ENCODE data around the gene GFI1B.
"Not testable (repeated sequence)": the region's sequence is repeated elsewhere in the genome, so short reads cannot be mapped to it uniquely, and the experiment has no call there.

Gene GFI1B

DNA sequence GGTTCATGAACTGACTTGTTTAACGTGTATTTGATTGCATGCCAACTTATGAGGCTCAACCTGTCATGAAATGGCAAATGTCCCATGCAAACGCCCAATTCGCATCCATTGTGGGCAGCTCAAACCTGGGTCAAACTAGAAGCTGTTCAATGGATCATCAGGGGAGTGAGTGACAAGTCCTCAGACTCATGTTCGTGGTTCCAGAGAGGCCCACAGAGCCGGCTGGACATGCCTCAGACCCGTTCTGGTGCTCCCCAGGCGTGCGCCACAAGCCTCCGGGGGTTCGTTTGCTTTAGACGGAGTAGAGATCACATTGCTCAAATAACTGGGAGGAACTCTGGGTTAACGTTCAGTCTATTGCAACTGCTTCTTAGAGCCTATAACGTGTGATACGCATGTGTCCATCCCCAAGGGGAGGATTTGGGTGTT lies 15.0 kb downstream of the GFI1B start:
- DNase-seq: no peak

DNA sequence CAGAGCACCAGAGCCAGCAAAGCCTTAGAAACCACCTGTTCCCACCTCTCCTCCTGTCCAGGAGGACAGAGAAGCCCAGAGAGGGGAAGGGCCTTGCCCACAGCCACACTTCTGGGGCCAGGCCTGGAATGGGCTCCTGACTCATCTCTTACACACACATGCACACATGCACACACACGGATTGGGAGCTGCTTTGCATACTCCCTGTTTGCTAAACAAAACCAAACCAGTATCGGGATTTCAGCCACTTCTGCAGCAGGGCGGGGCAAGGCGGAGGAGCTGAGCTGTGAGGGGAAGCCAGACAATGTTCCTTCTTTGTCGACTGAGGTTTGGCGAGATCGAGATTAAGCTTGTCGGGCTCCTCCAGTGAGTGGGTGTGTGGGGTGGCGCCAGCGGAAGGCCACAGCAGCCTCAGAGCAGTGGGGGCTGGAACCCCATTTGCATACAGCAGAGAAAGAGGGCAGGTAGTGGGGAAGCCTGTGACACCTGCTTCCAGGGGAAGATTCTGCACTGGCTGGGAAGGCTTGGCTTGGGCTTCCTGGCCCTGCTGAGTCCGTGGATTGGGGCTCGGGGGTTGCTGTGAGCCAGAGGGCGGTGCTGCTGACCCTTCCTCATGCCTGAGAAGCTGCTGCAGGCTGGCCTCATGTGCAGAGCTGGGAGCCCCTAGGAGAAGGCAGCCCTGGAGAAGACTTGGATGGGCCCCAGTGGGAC lies 16.1 kb downstream of the GFI1B start:
- peak; percentile 17 for DNase-seq

- DNase-seq: no peak
Observed at GRCh38 chr9:132995121-132995420, 16.6 kb downstream of the GFI1B start.

DNA sequence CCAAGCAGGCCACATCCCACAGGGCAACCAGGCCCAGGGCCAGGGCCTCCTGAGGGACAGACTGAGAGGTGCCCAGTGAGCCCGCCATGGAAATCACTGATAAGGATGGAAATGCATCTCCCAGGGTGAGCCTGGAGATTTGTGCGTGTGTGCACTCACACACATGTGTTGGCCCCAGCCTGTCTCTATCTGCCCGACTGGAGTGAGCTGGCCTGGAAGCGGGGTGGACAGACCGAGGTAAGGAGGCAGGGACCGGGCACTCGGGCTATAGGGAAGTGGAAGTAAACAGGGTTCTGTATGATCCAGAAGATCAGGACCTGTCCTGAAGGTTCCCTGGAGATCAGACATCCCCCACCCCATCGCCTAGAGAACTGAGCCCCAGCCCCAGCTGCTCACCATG lies 17.4 kb downstream of the GFI1B start:
- no peak for DNase-seq

DNA sequence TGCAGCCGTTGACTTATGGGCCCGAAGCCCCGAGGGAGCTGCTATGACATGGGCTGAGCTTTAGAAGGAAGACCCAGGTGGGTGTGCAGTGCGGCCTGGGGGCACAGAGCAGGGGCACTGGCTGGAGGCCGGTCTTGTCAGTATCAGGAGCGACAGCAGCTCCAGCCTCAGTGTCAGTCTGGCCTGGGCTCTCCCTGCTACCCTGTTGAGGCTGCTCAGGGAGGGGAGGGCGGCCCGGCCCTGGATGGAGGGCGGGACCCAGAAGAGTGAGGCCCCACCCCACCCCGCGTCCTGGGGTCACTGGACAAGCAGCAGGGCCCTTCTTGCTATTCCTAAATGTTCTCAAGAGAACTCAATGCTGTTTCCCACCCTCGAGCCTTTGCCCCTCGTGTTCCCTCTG lies 18.0 kb downstream of the GFI1B start:
- no peak for DNase-seq

DNA sequence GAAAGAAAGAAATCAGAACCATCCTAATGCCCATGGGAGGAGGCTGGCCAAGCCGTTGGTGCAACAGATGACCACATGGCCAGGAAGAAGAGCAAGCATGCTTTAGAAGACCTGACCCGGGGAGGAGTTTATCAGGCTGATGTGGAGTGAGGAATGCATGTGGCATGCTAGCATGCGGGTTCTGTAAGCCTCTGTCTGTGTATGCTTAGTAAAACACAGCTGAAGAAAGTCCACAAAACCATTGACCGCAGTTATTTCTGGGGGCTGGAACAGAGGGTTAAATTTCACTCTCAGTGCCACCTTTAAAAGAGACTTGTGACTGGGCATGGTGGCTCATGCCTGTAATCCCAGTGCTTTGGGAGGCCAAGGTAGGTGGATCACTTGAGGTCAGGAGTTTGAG lies 19.1 kb downstream of the GFI1B start:
- no peak for DNase-seq

DNA sequence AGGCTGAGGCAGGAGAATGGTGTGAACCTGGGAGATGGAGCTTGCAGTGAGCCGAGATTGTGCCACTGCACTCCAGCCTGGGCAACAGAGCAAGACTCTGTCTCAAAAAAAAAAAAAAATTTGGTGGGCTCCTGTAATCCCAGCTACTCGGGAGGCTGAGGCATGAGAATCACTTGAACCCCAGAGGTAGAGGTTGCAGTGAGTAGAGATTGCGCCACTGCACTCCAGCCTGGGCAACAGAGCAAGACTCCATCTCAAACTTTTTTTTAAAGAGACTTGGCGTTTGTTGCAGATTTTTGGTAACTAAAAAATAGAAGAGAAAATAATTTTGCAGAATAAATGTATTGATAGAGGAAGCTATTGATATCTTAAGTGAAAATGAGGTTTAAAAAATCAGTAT lies 19.7 kb downstream of the GFI1B start:
- not testable (repeated sequence) for DNase-seq

GRCh38 chr9:132998831-132999635 lies 20.5 kb downstream of the GFI1B start:
- DNase-seq: no peak

DNA sequence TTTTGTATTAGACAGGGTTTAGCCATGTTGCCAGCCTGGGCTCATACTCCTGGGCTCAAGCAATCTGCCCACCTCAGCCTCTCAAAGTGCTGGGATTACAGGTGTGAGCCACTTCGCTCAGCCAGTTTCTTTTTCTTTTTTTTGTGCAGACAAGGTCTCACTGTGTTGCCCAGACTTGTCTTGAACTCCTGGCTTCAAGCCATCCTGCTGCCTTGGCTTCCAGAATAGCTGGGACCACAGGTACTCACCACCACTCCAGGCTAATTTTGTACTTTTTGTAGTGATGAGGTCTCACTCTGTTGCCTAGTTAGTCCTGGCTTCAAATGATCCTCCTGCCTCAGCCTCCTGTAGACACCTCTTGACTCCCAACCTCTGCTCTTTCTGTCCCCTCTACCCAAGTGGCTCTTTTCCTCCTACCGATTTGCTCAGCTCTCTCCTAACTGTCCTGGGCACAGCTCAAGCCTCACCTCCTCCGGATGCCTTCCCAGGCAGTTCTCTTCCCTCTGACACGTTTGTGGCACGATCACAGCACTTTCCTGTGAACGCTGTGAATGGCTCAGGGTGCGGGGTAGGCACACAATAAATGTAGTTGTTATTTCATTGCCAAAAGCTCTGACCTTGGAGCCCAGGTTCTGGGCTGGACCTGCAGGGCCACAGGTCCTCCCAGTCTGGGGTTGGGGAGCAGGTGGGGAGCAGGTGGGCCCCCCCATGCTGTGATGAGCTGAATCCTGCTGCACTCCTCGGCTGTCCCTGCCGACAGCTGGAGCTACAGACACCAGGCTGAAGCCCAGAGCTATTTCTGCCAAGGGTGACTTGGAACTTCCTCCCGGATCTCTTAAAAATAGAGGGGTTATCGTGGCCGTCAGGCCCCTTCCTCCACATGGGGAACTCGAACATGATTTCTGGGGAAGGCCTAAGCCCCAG lies 23.9 kb downstream of the GFI1B start:
- DNase-seq: peak; percentile 84

DNA sequence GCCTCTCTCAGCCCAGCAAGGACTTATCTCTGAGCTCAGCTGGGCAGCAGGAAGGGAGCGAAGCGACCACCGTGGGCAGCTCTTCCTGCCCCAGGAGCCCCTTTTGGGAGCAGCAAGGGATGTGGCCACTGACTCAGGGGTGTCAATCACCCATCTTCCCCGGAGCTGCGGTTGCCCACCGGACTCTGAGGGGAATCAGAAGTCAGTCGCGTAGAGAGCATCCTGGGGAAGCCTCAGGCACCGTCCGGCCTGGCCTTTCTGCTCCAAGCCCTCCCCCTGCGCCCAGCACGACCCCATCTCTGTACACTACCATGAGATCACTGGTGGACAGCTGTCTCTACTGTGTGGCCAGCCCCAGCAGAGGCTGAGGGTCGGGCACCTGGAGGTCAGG lies 24.6 kb downstream of the GFI1B start:
- no peak for DNase-seq

GRCh38 chr9:133003671-133004090 lies 25.2 kb downstream of the GFI1B start:
- no peak for DNase-seq

- no peak for DNase-seq
Observed at GRCh38 chr9:133004091-133004998, 25.9 kb downstream of the GFI1B start.

- no peak for DNase-seq
Observed at GRCh38 chr9:133004999-133005760, 26.7 kb downstream of the GFI1B start.

DNA sequence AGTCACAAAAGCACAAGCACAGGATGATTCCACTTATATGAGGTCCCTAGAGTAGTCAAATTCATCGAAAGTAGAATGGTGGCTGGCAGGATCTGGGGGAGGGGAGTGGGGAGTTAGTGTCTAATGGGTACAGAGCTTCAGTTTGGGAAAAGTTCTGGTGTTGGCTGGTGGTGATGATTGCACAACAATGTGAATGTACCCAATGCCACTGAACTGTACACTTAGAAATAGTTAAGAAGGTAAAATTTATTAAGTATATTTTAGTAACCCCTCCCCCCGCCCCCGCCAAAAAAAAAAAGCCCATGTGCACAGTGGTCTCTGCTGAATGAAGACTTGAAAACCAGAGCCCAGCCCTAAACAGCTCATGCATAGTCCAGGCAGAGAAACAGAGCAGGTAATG lies 27.5 kb downstream of the GFI1B start:
- no peak for DNase-seq

DNA sequence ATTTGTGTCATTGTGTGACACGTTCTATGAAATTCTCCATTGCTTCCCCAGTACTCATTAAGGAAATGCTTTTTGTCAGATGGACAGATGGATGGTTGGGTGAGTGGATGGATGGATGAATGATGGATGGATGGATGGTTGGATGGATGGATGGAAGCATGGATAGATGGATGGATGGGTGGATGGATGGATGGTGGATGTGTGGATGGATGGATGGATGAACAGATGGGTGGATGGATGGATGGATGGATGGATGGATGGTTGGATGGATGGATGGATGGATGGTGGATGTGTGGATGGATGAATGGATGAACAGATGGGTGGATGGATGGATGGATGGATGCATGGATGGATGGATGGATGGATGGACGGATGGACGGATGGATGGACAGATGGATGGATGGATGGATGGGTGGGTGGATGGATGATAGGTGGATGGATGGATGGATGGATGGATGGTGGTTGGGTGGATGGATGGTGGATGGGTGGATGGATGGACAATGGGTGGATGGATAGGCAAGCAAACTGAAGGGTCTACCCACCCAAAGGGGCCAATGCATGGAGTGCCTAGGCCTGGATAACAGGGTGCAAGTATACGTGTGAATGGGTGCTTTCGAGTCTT lies 28.3 kb downstream of the GFI1B start:
- DNase-seq: no peak

GRCh38 chr9:133008406-133008805 lies 29.9 kb downstream of the GFI1B start:
- DNase-seq: no peak

DNA sequence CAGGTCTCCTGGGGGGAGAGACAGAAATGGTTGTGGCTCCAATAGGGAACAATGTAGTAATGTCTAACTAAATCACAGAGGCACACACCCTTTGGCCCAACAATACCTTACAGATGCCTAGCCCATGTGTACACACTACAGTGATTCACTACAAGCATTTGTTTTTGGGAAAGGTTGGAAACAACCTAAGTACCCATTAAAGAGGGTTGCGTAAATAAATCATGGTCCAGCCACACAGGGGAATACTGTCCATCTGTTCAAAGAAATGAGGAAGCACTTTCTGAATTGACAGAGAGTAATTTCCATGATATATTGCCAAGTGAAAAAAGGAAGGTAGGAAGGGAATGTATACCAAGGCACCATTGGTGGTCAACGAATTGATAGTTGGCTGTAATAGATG lies 30.3 kb downstream of the GFI1B start:
- DNase-seq: no peak

- no peak for DNase-seq
Observed at GRCh38 chr9:133009906-133010582, 31.6 kb downstream of the GFI1B start.

- DNase-seq: no peak
Observed at GRCh38 chr9:133014696-133015095, 36.2 kb downstream of the GFI1B start.

DNA sequence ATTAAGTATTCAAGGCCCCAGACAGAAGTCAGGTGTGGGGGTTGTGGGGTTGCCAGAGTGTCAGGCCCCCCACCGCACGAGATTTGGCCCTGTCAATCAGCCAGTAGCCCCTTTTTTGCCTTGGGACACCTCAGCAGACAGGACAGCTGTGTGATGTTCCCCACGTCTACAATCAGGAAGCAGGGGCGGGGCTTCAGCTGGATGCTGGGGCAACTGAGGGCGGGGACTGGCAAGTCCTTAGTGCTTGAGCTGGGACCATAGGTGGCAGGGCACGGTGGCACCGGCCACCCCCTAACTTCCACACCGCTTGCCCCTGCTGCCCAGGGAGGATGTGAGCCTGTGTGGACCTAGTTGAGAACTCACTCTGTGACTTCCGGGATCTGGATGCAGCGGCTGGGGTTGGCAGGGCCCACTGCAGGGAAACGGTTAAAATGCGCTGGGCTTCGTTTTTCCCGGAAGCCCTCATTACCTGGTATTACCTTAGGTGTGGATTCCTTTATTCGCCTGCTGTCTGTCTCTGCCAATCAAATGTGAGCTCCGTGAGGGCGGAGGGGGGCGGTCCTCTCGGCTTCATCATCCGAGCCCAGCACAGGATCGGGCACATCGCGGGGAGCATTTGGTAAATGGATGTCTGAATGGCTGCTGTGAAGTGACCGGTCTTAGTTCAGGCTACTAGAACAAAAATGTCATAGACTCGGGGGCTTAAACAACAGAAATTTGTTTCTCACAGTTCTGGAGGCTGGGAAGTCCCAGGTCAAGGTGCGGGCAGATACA lies 44.8 kb downstream of the GFI1B start:
- DNase-seq: no peak
